ENCODE measurements around the gene LRRC4C.

GRCh38 chr11:41081756-41082285 lies 377.6 kb downstream of the LRRC4C start:
- no peak for TF ChIP-seq EZH2 (IDR thresholded peaks at IDR 0.05; ENCODE audit: borderline replicate concordance, low read length)
- TF ChIP-seq CTCF (IDR thresholded peaks at IDR 0.05; ENCODE audit: low read length), result no peak

Measured in OCI-LY1 (cell line).